NCI-H1436 treated with DMSO at 0.1 percent for 48 hours (cell line): ENCODE results near the gene MMP20.

ENCODE experiments used
- DNase-seq: peaks from one replicate; lab custom pipeline; 2025; lab: John Stamatoyannopoulos, UW

MMP20 gene

GRCh38 chr11:102623128-102623527 is 2.0 kb downstream of the MMP20 start:
- no peak for DNase-seq

- no peak for DNase-seq
These were observed 2.9 kb downstream of the MMP20 start for GRCh38 chr11:102622258-102622657.

GRCh38 chr11:102620818-102621561 is 4.1 kb downstream of the MMP20 start:
- no peak for DNase-seq

GRCh38 chr11:102620179-102620578 is 5.0 kb downstream of the MMP20 start:
- DNase-seq = no peak

GRCh38 chr11:102617466-102618008 is 7.6 kb downstream of the MMP20 start:
- DNase-seq = no peak

- no peak for DNase-seq
These were observed 9.2 kb downstream of the MMP20 start for GRCh38 chr11:102615894-102616432.

GRCh38 chr11:102615077-102615893 is 9.8 kb downstream of the MMP20 start:
- DNase-seq = no peak

- DNase-seq = no peak
These were observed 10.6 kb downstream of the MMP20 start for GRCh38 chr11:102614485-102614884.

- no peak for DNase-seq
These were observed 11.1 kb downstream of the MMP20 start for GRCh38 chr11:102614031-102614430.

- no peak for DNase-seq
These were observed 11.7 kb downstream of the MMP20 start for GRCh38 chr11:102613450-102613849.

GRCh38 chr11:102611291-102611690 is 13.8 kb downstream of the MMP20 start:
- no peak for DNase-seq

GRCh38 chr11:102610200-102610599 is 14.9 kb downstream of the MMP20 start:
- DNase-seq = no peak

GRCh38 chr11:102608699-102609098 is 16.4 kb downstream of the MMP20 start:
- no peak for DNase-seq

- DNase-seq = no peak
These were observed 20.3 kb downstream of the MMP20 start for GRCh38 chr11:102604875-102605274.

- no peak for DNase-seq
These were observed 21.1 kb downstream of the MMP20 start for GRCh38 chr11:102604011-102604410.

- DNase-seq = no peak
These were observed 21.6 kb downstream of the MMP20 start for GRCh38 chr11:102603576-102603975.

- DNase-seq = no peak
These were observed 22.0 kb downstream of the MMP20 start for GRCh38 chr11:102603091-102603490.

GRCh38 chr11:102600666-102601065 is 24.5 kb downstream of the MMP20 start:
- no peak for DNase-seq

- DNase-seq = no peak
These were observed 25.4 kb downstream of the MMP20 start for GRCh38 chr11:102599642-102600261.

- no peak for DNase-seq
These were observed 26.9 kb downstream of the MMP20 start for GRCh38 chr11:102598272-102598671.

- no peak for DNase-seq
These were observed 28.6 kb downstream of the MMP20 start for GRCh38 chr11:102596578-102596977.
